IPS DF 6.9 (cell line): ENCODE measurements around the gene ADAMTSL3.

Source experiments
- DNase-seq: peaks from one replicate; pipeline ENCODE4 v3.0.0-alpha.2; 2013; ENCODE audit warnings: low read depth, low spot score
- H3K27ac ChIP-seq: one replicate; pipeline ENCODE4 v1.5.1; 2013; ENCODE audit warnings: low read length, control low read depth
- H3K27me3 ChIP-seq: 2 replicates; pipeline ENCODE4 v1.6.1; 2013; ENCODE audit warnings: mild to moderate bottlenecking, low read length; ENCODE audit not compliant: control insufficient read depth, insufficient read depth
- H3K36me3 ChIP-seq: 2 replicates; pipeline ENCODE4 v1.6.1; 2013; ENCODE audit warnings: low read length; ENCODE audit not compliant: control insufficient read depth, insufficient read depth
- H3K4me1 ChIP-seq: 2 replicates; pipeline ENCODE4 v1.6.1; 2013; ENCODE audit warnings: low read length; ENCODE audit not compliant: control insufficient read depth, insufficient read depth
- H3K4me3 ChIP-seq: 2 replicates; pipeline ENCODE4 v1.5.1; 2013; ENCODE audit warnings: mild to moderate bottlenecking, low read length
- H3K9me3 ChIP-seq: 2 replicates; pipeline ENCODE4 v1.6.1; 2013; ENCODE audit warnings: low read length, inconsistent platforms; ENCODE audit not compliant: control insufficient read depth, insufficient read depth
- WGBS: extraction: QIAGEN DNeasy Blood & Tissue Kit; methylation state at CpG from one replicate; pipeline ENCODE4 v1.1.7; 2013; ENCODE audit warnings: mixed read lengths, missing lambda C conversion rate; ENCODE audit not compliant: insufficient read length, insufficient coverage; 5-methylcytosine and 5-hydroxymethylcytosine counted together

The ADAMTSL3 gene

GRCh38 chr15:83717010-83717409 is 63.1 kb downstream of the ADAMTSL3 start:
- no peak overlapping the region for H3K4me3 ChIP-seq
- no peak for DNase-seq
- H3K27me3 ChIP-seq, result no peaks in the 10 kb centered on the region
- no peaks in the 10 kb centered on the region for H3K36me3 ChIP-seq
- H3K27ac ChIP-seq, result no peak overlapping the region
- H3K9me3 ChIP-seq, result no peaks in the 10 kb centered on the region
- H3K4me1 ChIP-seq, result no peaks in the 10 kb centered on the region

GRCh38 chr15:83720468-83720867 is 66.5 kb downstream of the ADAMTSL3 start:
- no CpG with 5 or more reads among the region's 2 CpGs for WGBS
- Histone ChIP-seq H3K36me3 (no peaks in the 10 kb centered on the region), H3K9me3 (no peaks in the 10 kb centered on the region), H3K27me3 (no peaks in the 10 kb centered on the region), H3K27ac (no peak overlapping the region), H3K4me1 (no peaks in the 10 kb centered on the region), H3K4me3 (no peak overlapping the region)
- no peak for DNase-seq

- H3K36me3 ChIP-seq, result no peaks in the 10 kb centered on the region
- DNase-seq, result no peak
- H3K9me3 ChIP-seq, result no peaks in the 10 kb centered on the region
- H3K27me3 ChIP-seq, result no peaks in the 10 kb centered on the region
- no peak overlapping the region for H3K4me3 ChIP-seq
- H3K27ac ChIP-seq, result no peak overlapping the region
- H3K4me1 ChIP-seq, result no peaks in the 10 kb centered on the region
Observed at GRCh38 chr15:83721031-83721430, 67.1 kb downstream of the ADAMTSL3 start.

GRCh38 chr15:83721981-83722380 is 68.1 kb downstream of the ADAMTSL3 start:
- Histone ChIP-seq H3K4me1 (no peaks in the 10 kb centered on the region), H3K27me3 (no peaks in the 10 kb centered on the region), H3K36me3 (no peaks in the 10 kb centered on the region), H3K4me3 (no peak overlapping the region), H3K9me3 (no peaks in the 10 kb centered on the region), H3K27ac (no peak overlapping the region)
- no peak for DNase-seq
- no CpG with 5 or more reads among the region's 3 CpGs for WGBS

- Histone ChIP-seq H3K4me1 (no peaks in the 10 kb centered on the region), H3K27ac (no peak overlapping the region), H3K9me3 (no peaks in the 10 kb centered on the region), H3K4me3 (no peak overlapping the region), H3K36me3 (no peaks in the 10 kb centered on the region), H3K27me3 (no peaks in the 10 kb centered on the region)
- no CpG with 5 or more reads among the region's 1 CpG for WGBS
- DNase-seq, result no peak
Observed at GRCh38 chr15:83723216-83723615, 69.3 kb downstream of the ADAMTSL3 start.

GRCh38 chr15:83732196-83732595 is 78.3 kb downstream of the ADAMTSL3 start:
- DNase-seq, result no peak
- H3K4me3 ChIP-seq, result no peak overlapping the region
- no CpG with 5 or more reads among the region's 1 CpG for WGBS
- no peak overlapping the region for H3K27ac ChIP-seq
- H3K4me1 ChIP-seq, result peaks cover 4% of the 10 kb centered on the region; the same call in 1 of the 2 replicates
- H3K9me3 ChIP-seq, result no peaks in the 10 kb centered on the region
- H3K27me3 ChIP-seq, result no peaks in the 10 kb centered on the region
- no peaks in the 10 kb centered on the region for H3K36me3 ChIP-seq

GRCh38 chr15:83732770-83733169 is 78.8 kb downstream of the ADAMTSL3 start:
- Histone ChIP-seq H3K27ac (no peak overlapping the region), H3K4me3 (no peak overlapping the region), H3K9me3 (no peaks in the 10 kb centered on the region), H3K4me1 (peaks cover 4% of the 10 kb centered on the region; the same call in 1 of the 2 replicates), H3K36me3 (no peaks in the 10 kb centered on the region), H3K27me3 (no peaks in the 10 kb centered on the region)
- DNase-seq, result no peak
- WGBS, result no CpG with 5 or more reads among the region's 4 CpGs

GRCh38 chr15:83733206-83733605 is 79.3 kb downstream of the ADAMTSL3 start:
- peaks cover 4% of the 10 kb centered on the region; the same call in 1 of the 2 replicates for H3K4me1 ChIP-seq
- WGBS, result no CpG with 5 or more reads among the region's 2 CpGs
- no peaks in the 10 kb centered on the region for H3K27me3 ChIP-seq
- no peak overlapping the region for H3K27ac ChIP-seq
- H3K36me3 ChIP-seq, result no peaks in the 10 kb centered on the region
- no peak overlapping the region for H3K4me3 ChIP-seq
- DNase-seq, result no peak
- no peaks in the 10 kb centered on the region for H3K9me3 ChIP-seq

- Histone ChIP-seq H3K27ac (no peak overlapping the region), H3K4me3 (no peak overlapping the region), H3K36me3 (no peaks in the 10 kb centered on the region), H3K27me3 (no peaks in the 10 kb centered on the region), H3K9me3 (no peaks in the 10 kb centered on the region), H3K4me1 (peaks cover 4% of the 10 kb centered on the region; the same call in 1 of the 2 replicates)
- DNase-seq, result no peak
- WGBS, result no CpG with 5 or more reads among the region's 5 CpGs
Observed at GRCh38 chr15:83733691-83734090, 79.8 kb downstream of the ADAMTSL3 start.

- no peaks in the 10 kb centered on the region for H3K27me3 ChIP-seq
- H3K4me1 ChIP-seq, result peaks cover 4% of the 10 kb centered on the region; the same call in 1 of the 2 replicates
- DNase-seq, result no peak
- no CpG with 5 or more reads among the region's 3 CpGs for WGBS
- H3K9me3 ChIP-seq, result no peaks in the 10 kb centered on the region
- no peak overlapping the region for H3K4me3 ChIP-seq
- H3K27ac ChIP-seq, result no peak overlapping the region
- H3K36me3 ChIP-seq, result no peaks in the 10 kb centered on the region
Observed at GRCh38 chr15:83734487-83734886, 80.6 kb downstream of the ADAMTSL3 start.

GRCh38 chr15:83739629-83740028 is 85.7 kb downstream of the ADAMTSL3 start:
- H3K4me3 ChIP-seq, result no peak overlapping the region
- H3K4me1 ChIP-seq, result no peaks in the 10 kb centered on the region
- H3K9me3 ChIP-seq, result no peaks in the 10 kb centered on the region
- no CpG with 5 or more reads among the region's 3 CpGs for WGBS
- no peaks in the 10 kb centered on the region for H3K36me3 ChIP-seq
- no peaks in the 10 kb centered on the region for H3K27me3 ChIP-seq
- no peak for DNase-seq
- no peak overlapping the region for H3K27ac ChIP-seq
